SK-N-SH treated with all-trans-retinoic acid at 6 μM for 48 hours (cell line): ENCODE measurements around the gene SLU7.

ENCODE experiments used
- RARB ChIP-seq: fragments of 250-450 bp; sonication (Bioruptor Pico); IDR thresholded peaks from 2 replicates; pipeline ENCODE4 v1.8.0; 2021; ENCODE audit warnings: mild to moderate bottlenecking, moderate library complexity
- TCF4 ChIP-seq: fragments of 250-450 bp; sonication (Bioruptor Pico); IDR thresholded peaks from 2 replicates; pipeline ENCODE4 v1.8.0; 2021; ENCODE audit warnings: mild to moderate bottlenecking, moderate library complexity, borderline replicate concordance
- TOX ChIP-seq: fragments of 250-450 bp; sonication (Bioruptor Pico); IDR thresholded peaks from 2 replicates; pipeline ENCODE4 v1.8.0; 2021; ENCODE audit warnings: mild to moderate bottlenecking, moderate library complexity, borderline replicate concordance
- ZC3H10 ChIP-seq: fragments of 250-450 bp; sonication (Bioruptor Pico); IDR thresholded peaks from 2 replicates; pipeline ENCODE4 v1.5.1; 2021; ENCODE audit warnings: mild to moderate bottlenecking, moderate library complexity
- TF ChIP-seq, protein P1 (sequence below): fragments of 250-450 bp; sonication (Bioruptor Pico); IDR thresholded peaks from 2 replicates; pipeline ENCODE4 v1.8.0; 2021; ENCODE audit warnings: low read depth, mild to moderate bottlenecking, moderate library complexity, borderline replicate concordance
- TF ChIP-seq, protein P2 (sequence below): fragments of 250-450 bp; sonication (Bioruptor Pico); IDR thresholded peaks from 2 replicates; pipeline ENCODE4 v1.5.1; 2021; ENCODE audit warnings: mild to moderate bottlenecking, moderate library complexity
- TF ChIP-seq, protein P3 (sequence below): fragments of 250-450 bp; sonication (Bioruptor Pico); IDR thresholded peaks from 2 replicates; pipeline ENCODE4 v1.8.0; 2020; ENCODE audit warnings: mild to moderate bottlenecking, moderate library complexity, borderline replicate concordance

DNA sequence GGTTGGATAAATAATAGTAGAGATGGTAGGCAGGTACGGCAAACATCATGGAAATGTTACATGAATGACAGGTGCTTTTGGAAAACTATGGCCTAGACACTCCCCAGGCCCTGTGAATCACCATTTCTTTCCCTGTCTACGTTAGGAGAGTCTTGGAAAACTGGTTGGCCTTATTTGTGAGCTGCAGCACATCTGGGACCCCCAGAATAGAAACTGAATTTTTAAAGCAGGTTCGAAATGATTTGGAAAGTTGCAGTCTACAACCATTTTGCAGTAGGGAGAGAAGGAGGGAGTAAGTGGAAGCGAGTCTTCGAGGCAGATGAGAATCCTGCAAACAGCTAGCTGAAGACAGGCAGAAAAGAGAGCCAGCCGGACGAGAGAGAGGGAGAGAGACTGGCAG, 61.5 kb downstream of the SLU7 start:
- TF ChIP-seq TCF4 = no peak
- TF ChIP-seq, protein P1, sequence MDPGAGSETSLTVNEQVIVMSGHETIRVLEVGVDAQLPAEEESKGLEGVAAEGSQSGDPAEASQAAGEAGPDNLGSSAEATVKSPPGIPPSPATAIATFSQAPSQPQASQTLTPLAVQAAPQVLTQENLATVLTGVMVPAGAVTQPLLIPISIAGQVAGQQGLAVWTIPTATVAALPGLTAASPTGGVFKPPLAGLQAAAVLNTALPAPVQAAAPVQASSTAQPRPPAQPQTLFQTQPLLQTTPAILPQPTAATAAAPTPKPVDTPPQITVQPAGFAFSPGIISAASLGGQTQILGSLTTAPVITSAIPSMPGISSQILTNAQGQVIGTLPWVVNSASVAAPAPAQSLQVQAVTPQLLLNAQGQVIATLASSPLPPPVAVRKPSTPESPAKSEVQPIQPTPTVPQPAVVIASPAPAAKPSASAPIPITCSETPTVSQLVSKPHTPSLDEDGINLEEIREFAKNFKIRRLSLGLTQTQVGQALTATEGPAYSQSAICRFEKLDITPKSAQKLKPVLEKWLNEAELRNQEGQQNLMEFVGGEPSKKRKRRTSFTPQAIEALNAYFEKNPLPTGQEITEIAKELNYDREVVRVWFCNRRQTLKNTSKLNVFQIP (CRISPR knock-in tag) = no peak
- no peak for TF ChIP-seq TOX (CRISPR knock-in tag)
- TF ChIP-seq, protein P2, sequence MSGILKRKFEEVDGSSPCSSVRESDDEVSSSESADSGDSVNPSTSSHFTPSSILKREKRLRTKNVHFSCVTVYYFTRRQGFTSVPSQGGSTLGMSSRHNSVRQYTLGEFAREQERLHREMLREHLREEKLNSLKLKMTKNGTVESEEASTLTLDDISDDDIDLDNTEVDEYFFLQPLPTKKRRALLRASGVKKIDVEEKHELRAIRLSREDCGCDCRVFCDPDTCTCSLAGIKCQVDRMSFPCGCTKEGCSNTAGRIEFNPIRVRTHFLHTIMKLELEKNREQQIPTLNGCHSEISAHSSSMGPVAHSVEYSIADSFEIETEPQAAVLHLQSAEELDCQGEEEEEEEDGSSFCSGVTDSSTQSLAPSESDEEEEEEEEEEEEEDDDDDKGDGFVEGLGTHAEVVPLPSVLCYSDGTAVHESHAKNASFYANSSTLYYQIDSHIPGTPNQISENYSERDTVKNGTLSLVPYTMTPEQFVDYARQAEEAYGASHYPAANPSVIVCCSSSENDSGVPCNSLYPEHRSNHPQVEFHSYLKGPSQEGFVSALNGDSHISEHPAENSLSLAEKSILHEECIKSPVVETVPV (CRISPR knock-in tag) = no peak
- no peak for TF ChIP-seq ZC3H10
- TF ChIP-seq, protein P3, sequence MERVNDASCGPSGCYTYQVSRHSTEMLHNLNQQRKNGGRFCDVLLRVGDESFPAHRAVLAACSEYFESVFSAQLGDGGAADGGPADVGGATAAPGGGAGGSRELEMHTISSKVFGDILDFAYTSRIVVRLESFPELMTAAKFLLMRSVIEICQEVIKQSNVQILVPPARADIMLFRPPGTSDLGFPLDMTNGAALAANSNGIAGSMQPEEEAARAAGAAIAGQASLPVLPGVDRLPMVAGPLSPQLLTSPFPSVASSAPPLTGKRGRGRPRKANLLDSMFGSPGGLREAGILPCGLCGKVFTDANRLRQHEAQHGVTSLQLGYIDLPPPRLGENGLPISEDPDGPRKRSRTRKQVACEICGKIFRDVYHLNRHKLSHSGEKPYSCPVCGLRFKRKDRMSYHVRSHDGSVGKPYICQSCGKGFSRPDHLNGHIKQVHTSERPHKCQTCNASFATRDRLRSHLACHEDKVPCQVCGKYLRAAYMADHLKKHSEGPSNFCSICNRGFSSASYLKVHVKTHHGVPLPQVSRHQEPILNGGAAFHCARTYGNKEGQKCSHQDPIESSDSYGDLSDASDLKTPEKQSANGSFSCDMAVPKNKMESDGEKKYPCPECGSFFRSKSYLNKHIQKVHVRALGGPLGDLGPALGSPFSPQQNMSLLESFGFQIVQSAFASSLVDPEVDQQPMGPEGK (CRISPR knock-in tag) = no peak
- TF ChIP-seq RARB (CRISPR knock-in tag) = no peak
